K562 (cell line): ENCODE data around the gene UVRAG.

ENCODE experiments used
- CBFB ChIP-seq: sonication (generic); formaldehyde crosslinking; IDR thresholded peaks from 2 replicates; pipeline ENCODE4 v1.4.0; 2020; ENCODE audit warnings: mild to moderate bottlenecking, missing genetic modification reagents
- CTCF ChIP-seq, 3 experiments: IDR thresholded peaks in 2 of 3; conservative IDR thresholded peaks in 1 of 3; 2 replicates each; pipeline ENCODE4 v1.5.1; 2011 to 2012; ENCODE audit warnings: low read length in 3 of 3, mild to moderate bottlenecking in 3 of 3, control low read depth in 2 of 3, improper control_type of control experiment in 1 of 3, inconsistent platforms in 1 of 3, low read depth in 1 of 3, mixed read lengths in 1 of 3, moderate library complexity in 1 of 3; ENCODE audit not compliant: insufficient read depth in 2 of 3
- KLF1 ChIP-seq: fragments of 450-650 bp; IDR thresholded peaks from 2 replicates; pipeline ENCODE4 v1.6.1; 2016; ENCODE audit warnings: missing genetic modification characterization, missing compliant biosample characterization
- PHF8 ChIP-seq: fragments of 200-600 bp; sonication (generic); IDR thresholded peaks from 2 replicates; pipeline ENCODE4 v1.6.1; 2012; ENCODE audit warnings: mixed run types, mild to moderate bottlenecking, inconsistent platforms, low read length, moderate library complexity, borderline replicate concordance
- POLR2AphosphoS5 ChIP-seq: IDR thresholded peaks from 2 replicates; pipeline ENCODE4 v1.6.1; 2011; ENCODE audit warnings: mild to moderate bottlenecking, low read depth, low read length, moderate library complexity; ENCODE audit not compliant: control insufficient read depth, insufficient read depth

DNA sequence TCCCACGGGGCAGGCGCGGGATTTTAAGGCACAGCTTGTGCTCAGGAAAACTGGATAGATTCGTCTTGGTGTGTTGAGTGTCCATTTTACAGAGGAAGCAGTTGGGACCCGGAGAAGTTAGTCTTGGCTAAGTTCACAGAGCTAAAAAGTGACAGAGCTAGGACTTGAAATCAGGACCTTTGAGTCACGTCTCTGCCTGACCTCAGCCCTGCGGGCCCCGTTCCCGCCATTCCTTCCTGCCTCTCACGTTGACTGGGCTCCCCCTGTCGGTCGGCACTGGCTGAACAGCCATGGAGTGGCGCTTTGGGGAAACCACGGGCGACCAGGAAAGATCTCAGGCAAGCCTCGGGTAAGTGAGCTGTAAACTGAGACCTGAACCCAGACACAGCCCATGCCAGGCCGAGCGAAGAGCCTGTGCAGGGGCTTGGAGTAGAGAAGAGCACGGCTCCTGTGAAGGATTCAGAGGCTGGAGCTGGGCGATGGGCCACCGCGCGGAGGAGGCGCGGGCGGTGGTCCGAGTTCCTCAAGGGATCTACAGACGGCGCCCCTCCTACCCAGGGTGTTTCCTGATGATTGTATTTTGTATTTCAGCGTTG, 337.2 kb downstream of the UVRAG start:
- peak; percentile 95 to 98 (median 95) for TF ChIP-seq CTCF (IDR thresholded peaks at IDR 0.05 in 2 of 3, conservative IDR thresholded peaks at IDR 0.05 in 1 of 3; ENCODE audit: insufficient read depth in 2 of 3, low read depth in 1 of 3, low read length in 3 of 3)
- no peak for TF ChIP-seq POLR2AphosphoS5
- TF ChIP-seq CBFB (CRISPR knock-in tag): no peak
- no peak; the same call in 1 of the 2 replicates for TF ChIP-seq PHF8
- no peak for TF ChIP-seq KLF1 (tag)
